Measurements from ENCODE around the gene FNTB. TPM values are rescaled to one million over a fixed set of nuclear protein-coding genes. Genes with fewer than 3 reads are reported as not detected.

FNTB gene
- total RNA-seq, 2 donors from 2014 or later = 17.2 to 21.3 TPM

- WGBS, 2 experiments (ENCODE audit: insufficient coverage in 1 of 2, insufficient read length in 1 of 2) = 96 to 97% methylated on average over 11 to 15 of the region's 15 CpGs
- H3K36me3 Mint-ChIP-seq (ENCODE audit: low read depth) = peaks cover 16% of the 10 kb centered on the region
- no peaks in the 10 kb centered on the region for H3K36me3 ChIP-seq (ENCODE audit: control insufficient read depth, insufficient read depth, low read length)
- no peaks in the 10 kb centered on the region for H3K27me3 ChIP-seq (ENCODE audit: control insufficient read depth, insufficient read depth, low read length, poor library complexity, severe bottlenecking)
- H3K27me3 Mint-ChIP-seq (ENCODE audit: insufficient read depth) = no peaks in the 10 kb centered on the region
- H3K9ac ChIP-seq (ENCODE audit: extremely low read depth, low read length, poor library complexity, severe bottlenecking) = no peak overlapping the region
- no peak overlapping the region for H3K4me3 ChIP-seq (ENCODE audit: low read length)
- no peak overlapping the region for H3K27ac Mint-ChIP-seq
- H3K4me1 ChIP-seq (ENCODE audit: control insufficient read depth, insufficient read depth, low read length) = peaks cover 16% of the 10 kb centered on the region
- peaks cover 34% of the 10 kb centered on the region for H3K4me1 Mint-ChIP-seq
- no peak overlapping the region for H3K4me3 Mint-ChIP-seq
- no peaks in the 10 kb centered on the region for H3K9me3 Mint-ChIP-seq
- H3K27ac ChIP-seq (ENCODE audit: low read depth, low read length) = no peak overlapping the region
- TF ChIP-seq CTCF (conservative IDR thresholded peaks at IDR 0.05) = no peak
- DNase-seq = no peak
- no peaks in the 10 kb centered on the region for H3K9me3 ChIP-seq (ENCODE audit: control insufficient read depth, low read length)
Measured at GRCh38 chr14:64965356-64966000, 21.2 kb upstream of the FNTB start.

GRCh38 chr14:64966976-64967375 is 19.7 kb upstream of the FNTB start:
- H3K27ac Mint-ChIP-seq = no peak overlapping the region
- peaks cover 16% of the 10 kb centered on the region for H3K36me3 Mint-ChIP-seq (ENCODE audit: low read depth)
- H3K4me1 Mint-ChIP-seq = peaks cover 35% of the 10 kb centered on the region
- no peak for DNase-seq
- Histone ChIP-seq H3K27me3 (ENCODE audit: control insufficient read depth, insufficient read depth, low read length, poor library complexity, severe bottlenecking) (no peaks in the 10 kb centered on the region), H3K27ac (ENCODE audit: low read depth, low read length) (no peak overlapping the region), H3K4me3 (ENCODE audit: low read length) (no peak overlapping the region), H3K4me1 (ENCODE audit: control insufficient read depth, insufficient read depth, low read length) (peaks cover 12% of the 10 kb centered on the region), H3K36me3 (ENCODE audit: control insufficient read depth, insufficient read depth, low read length) (no peaks in the 10 kb centered on the region), H3K9me3 (ENCODE audit: control insufficient read depth, low read length) (no peaks in the 10 kb centered on the region), H3K9ac (ENCODE audit: extremely low read depth, low read length, poor library complexity, severe bottlenecking) (no peak overlapping the region)
- TF ChIP-seq CTCF (conservative IDR thresholded peaks at IDR 0.05) = no peak
- WGBS, 2 experiments (ENCODE audit: insufficient coverage in 1 of 2, insufficient read length in 1 of 2) = 81% methylated on average over 2 of the region's 2 CpGs; no CpG with 5 or more reads in 1 of the 2 experiments
- H3K4me3 Mint-ChIP-seq = no peak overlapping the region
- H3K27me3 Mint-ChIP-seq (ENCODE audit: insufficient read depth) = peaks cover 2% of the 10 kb centered on the region
- no peaks in the 10 kb centered on the region for H3K9me3 Mint-ChIP-seq

- H3K4me1 Mint-ChIP-seq = peaks cover 35% of the 10 kb centered on the region
- WGBS, 2 experiments (ENCODE audit: insufficient coverage in 1 of 2, insufficient read length in 1 of 2) = 83 to 87% methylated on average over 6 to 7 of the region's 7 CpGs
Measured at GRCh38 chr14:64968167-64968566, 18.5 kb upstream of the FNTB start.

More at GRCh38 chr14:64968167-64968566, 18.5 kb upstream of the FNTB start:
- Histone ChIP-seq H3K27ac (ENCODE audit: low read depth, low read length) (no peak overlapping the region), H3K36me3 (ENCODE audit: control insufficient read depth, insufficient read depth, low read length) (no peaks in the 10 kb centered on the region), H3K9ac (ENCODE audit: extremely low read depth, low read length, poor library complexity, severe bottlenecking) (no peak overlapping the region), H3K4me3 (ENCODE audit: low read length) (no peak overlapping the region), H3K9me3 (ENCODE audit: control insufficient read depth, low read length) (no peaks in the 10 kb centered on the region), H3K27me3 (ENCODE audit: control insufficient read depth, insufficient read depth, low read length, poor library complexity, severe bottlenecking) (no peaks in the 10 kb centered on the region), H3K4me1 (ENCODE audit: control insufficient read depth, insufficient read depth, low read length) (peaks cover 12% of the 10 kb centered on the region)
- Mint-ChIP-seq H3K27ac (no peak overlapping the region), H3K4me3 (no peak overlapping the region), H3K9me3 (no peaks in the 10 kb centered on the region), H3K36me3 (ENCODE audit: low read depth) (peaks cover 16% of the 10 kb centered on the region), H3K27me3 (ENCODE audit: insufficient read depth) (peaks cover 2% of the 10 kb centered on the region)
- DNase-seq = no peak
- no peak for TF ChIP-seq CTCF (conservative IDR thresholded peaks at IDR 0.05)

Measured in endodermal cell (in vitro differentiated cells).